ENCODE measurements around the gene ZBTB9.

GRCh38 chr6:33425668-33426577 lies 28.5 kb upstream of the ZBTB9 start:
- TF ChIP-seq, protein P1, sequence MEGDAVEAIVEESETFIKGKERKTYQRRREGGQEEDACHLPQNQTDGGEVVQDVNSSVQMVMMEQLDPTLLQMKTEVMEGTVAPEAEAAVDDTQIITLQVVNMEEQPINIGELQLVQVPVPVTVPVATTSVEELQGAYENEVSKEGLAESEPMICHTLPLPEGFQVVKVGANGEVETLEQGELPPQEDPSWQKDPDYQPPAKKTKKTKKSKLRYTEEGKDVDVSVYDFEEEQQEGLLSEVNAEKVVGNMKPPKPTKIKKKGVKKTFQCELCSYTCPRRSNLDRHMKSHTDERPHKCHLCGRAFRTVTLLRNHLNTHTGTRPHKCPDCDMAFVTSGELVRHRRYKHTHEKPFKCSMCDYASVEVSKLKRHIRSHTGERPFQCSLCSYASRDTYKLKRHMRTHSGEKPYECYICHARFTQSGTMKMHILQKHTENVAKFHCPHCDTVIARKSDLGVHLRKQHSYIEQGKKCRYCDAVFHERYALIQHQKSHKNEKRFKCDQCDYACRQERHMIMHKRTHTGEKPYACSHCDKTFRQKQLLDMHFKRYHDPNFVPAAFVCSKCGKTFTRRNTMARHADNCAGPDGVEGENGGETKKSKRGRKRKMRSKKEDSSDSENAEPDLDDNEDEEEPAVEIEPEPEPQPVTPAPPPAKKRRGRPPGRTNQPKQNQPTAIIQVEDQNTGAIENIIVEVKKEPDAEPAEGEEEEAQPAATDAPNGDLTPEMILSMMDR (IDR thresholded peaks at IDR 0.05; ENCODE audit: insufficient read depth, low read length): peak; percentile 29
- TF ChIP-seq REST (IDR thresholded peaks at IDR 0.05; ENCODE audit: insufficient replicate concordance, low read depth): no peak
- TF ChIP-seq POLR2AphosphoS5 (IDR thresholded peaks at IDR 0.05; ENCODE audit: low read depth): peak; percentile 43; the same call in 1 of the 2 replicates
- no peak for TF ChIP-seq SPI1 (IDR thresholded peaks at IDR 0.05; ENCODE audit: borderline replicate concordance, low read depth)
